Measurements from ENCODE around the gene FBXO44.
A peak's percentile ranks its signal among the peaks of the same experiment; 100 is the strongest.
"Not testable (repeated sequence)": the region's sequence is repeated elsewhere in the genome, so short reads cannot be mapped to it uniquely, and the experiment has no call there.

FBXO44 gene

DNA sequence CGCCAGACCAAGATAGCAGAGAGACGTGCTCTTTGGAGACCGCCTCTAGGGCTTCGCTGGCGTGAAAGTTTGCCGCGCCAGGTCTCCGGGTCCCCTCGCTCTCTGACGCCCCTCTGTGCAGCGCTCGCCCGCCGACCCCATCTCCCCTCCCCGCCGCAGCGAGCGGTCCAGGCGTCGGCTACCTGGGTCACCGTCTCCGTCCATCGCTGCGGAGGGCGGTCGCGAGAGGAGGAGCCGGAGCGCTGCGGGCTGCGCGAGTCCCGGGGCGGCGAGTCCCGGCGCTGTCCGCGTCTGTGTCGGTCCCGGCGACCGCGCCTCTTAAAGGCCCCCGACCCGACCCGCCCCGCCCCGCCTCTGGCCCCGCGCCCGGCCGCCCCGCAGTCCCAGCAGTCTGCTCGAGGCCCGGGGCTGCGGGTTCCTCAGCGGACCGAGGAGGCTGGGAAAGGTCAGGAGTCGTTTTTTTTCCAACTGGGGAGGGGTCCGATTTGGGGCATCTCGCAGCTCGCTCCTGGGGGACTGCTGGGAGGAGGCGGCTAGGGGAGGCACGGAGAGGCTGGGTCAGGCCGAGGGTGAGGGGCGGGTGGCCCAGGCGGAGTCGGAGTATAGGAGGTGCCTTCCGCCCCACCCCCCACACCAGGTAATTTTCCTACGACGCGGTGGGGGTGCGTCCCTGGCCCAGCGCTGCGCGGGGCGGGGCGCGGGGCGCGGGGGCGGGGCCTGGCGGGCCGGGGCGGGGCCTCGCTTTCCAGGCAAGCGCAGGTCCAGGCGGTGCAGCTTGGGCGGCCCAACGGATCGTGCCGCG lies at the start of gene FBXO44, which contains the start of gene FBXO2:
Gene FBXO44 (plus strand): TSS at position 741 of the 802 bp plus-strand sequence. CDS start 959 bp downstream, outside the sequence.
Gene FBXO2 (minus strand): TSS at position 293 of the 802 bp plus-strand sequence. CDS start 89 bp downstream, at position 204.
- peak; percentile 55 for DNase-seq

- DNase-seq, result no peak
These were observed 47.9 kb upstream of the FBXO44 start for GRCh38 chr1:11606775-11607174.

DNA sequence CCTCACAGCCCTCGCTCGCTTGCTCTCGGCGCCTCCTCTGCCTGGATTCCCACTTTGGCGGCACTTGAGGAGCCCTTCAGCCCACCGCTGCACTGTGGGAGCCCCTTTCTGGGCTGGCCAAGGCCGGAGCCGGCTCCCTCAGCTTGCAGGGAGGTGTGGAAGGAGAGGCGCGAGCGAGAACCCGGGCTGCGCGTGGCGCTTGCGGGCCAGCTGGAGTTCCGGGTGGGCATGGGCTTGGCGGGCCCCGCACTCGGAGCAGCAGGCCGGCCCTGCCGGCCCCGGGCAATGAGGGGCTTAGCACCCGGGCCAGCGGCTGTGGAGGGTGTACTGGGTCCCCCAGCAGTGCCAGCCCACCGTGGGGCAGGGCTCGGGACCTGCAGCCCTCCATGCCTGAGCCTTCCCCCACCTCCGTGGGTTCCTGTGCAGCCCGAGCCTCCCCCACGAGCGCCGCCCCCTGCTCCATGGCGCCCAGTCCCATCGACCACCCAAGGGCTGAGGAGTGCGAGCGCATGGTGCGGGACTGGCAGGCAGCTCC lies 46.0 kb upstream of the FBXO44 start:
- DNase-seq, result not testable (repeated sequence)

GRCh38 chr1:11609378-11609777 lies 45.3 kb upstream of the FBXO44 start:
- not testable (repeated sequence) for DNase-seq

DNA sequence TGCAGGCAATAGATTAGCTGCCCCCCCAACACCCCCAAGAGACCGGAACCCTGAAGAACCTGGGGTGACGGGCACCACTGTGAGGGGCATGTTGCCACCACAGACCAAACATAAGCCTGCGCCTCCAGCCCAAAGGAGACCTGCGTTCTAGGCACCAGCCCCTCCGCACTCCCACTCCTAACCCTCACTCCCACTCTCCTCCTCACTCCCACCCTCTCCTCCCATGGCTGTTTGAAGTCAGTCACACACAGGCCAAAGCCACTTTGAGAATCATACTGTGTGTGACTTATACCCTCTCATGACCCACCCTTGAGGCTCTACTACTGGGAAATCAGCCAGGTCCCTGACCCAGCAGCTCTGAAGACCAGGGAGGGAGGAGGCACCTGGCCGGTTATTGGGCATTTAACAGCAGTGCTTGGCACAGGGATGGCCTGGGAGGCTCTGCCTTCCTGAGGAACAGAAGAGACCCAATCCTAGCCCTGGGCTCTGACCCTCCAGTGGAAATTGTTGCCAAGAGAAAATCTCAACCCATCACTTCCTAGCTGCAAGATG lies 44.0 kb upstream of the FBXO44 start:
- DNase-seq, result peak; percentile 8

- peak; percentile 41 for DNase-seq
These were observed 42.9 kb upstream of the FBXO44 start for GRCh38 chr1:11611638-11612327.

DNA sequence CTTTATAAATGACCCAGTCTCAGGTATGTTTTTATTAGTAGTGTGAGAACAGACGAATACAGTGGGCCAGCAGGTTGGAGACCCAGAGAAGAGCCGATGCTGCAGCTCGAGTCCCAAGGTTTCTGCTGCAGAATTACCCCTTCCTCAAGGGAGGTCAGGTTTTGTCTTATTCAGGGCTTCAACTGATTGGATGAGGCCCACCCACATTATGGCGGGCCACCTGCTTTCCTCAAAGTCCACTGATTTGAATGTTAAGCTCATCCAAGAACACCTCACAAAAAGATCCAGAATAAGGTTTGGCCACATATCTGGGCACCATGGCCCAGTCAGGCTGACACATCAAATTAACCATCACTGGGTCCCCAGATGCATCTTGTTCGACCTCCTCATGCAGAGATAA lies 41.3 kb upstream of the FBXO44 start:
- DNase-seq, result no peak

DNA sequence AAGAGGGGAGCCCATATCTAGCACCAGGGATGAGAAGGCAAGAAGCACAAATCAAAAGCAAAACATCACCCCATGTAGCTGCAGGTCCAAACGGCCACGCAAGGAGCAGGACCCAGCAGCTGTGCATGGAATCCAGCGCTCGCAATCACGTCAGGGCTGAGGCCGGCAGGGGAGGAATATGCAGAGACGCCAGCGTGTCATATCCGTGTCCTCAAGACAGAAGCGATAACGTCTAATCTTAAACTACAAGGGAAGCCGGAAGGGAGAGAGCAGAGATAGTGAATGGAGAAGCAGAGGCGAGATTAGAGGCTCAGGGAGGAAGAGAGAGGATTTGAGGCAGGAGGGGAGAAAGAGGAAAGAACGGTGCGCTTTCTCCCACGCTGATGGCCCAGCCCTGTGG lies 39.6 kb upstream of the FBXO44 start:
- no peak for DNase-seq

GRCh38 chr1:11616766-11617165 lies 37.9 kb upstream of the FBXO44 start:
- DNase-seq, result peak; percentile 29

GRCh38 chr1:11617314-11617713 lies 37.4 kb upstream of the FBXO44 start:
- peak; percentile 72 for DNase-seq

- no peak for DNase-seq
These were observed 36.9 kb upstream of the FBXO44 start for GRCh38 chr1:11617741-11618140.

DNA sequence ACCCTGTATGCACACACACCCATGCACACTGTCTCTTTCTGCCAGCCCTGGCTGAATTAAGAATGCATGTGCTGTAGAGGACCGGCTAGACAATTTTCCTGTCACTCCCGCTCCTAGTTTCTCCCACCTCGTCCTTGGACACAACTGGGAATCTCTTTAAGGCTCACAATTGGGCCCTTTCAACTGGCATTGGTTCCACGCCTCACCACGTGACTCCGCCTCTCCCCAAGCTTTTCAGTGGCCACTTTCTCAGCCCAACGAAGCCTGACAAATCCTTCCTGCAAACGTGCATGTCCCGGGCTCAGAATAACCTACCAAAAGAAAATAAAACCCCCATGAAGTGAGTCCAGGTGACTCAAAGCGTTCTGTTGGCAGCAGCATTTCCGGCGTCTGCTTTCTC lies 34.3 kb upstream of the FBXO44 start:
- DNase-seq, result no peak

- no peak for DNase-seq
These were observed 33.8 kb upstream of the FBXO44 start for GRCh38 chr1:11620924-11621323.

GRCh38 chr1:11622398-11622797 lies 32.3 kb upstream of the FBXO44 start:
- peak; percentile 24 for DNase-seq

GRCh38 chr1:11623702-11624101 lies 31.0 kb upstream of the FBXO44 start:
- no peak for DNase-seq

- DNase-seq, result no peak
These were observed 28.1 kb upstream of the FBXO44 start for GRCh38 chr1:11626551-11626950.

GRCh38 chr1:11628767-11629166 lies 25.9 kb upstream of the FBXO44 start:
- DNase-seq, result no peak

- DNase-seq, result no peak
These were observed 25.3 kb upstream of the FBXO44 start for GRCh38 chr1:11629184-11630016.

GRCh38 chr1:11634365-11635192 lies 20.1 kb upstream of the FBXO44 start:
- peak; percentile 74 for DNase-seq

DNA sequence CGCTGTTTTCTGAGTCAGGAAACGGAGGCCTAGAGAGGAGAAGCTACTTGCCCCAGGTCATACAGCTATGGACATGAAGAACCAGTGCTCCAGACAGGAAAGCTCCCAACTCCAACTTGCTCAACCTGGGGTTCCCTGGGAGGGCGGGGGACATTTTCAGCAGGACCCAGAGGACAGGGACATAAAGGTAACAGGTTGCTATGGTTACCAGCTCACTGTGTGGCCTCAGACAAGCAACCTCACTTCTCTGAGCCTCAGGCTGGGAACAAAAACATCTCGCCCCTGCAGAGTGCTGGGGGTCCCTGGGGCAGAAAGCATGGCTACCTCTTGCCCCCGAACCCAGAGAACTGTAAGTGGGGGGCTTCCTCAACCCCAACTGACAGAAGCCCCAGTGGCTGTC lies 16.6 kb upstream of the FBXO44 start:
- DNase-seq, result no peak

DNA sequence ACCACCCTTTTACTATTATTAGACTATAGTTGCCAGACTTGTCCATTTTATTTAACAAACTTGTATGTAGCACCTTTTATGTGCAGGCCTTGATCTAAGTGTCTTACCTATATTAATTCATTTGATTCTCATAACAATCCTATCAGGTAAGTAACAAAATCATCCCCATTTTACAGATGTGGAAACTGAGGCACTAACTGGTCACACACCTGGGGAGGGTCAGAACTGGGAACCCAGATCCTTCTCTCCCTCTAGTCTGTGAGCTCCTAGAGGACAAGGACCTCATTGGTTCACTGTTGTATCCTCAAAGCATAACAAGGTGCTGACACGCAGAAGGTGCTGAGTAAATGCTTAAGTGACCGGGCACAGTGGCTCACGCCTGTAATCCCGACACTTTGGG lies 15.3 kb upstream of the FBXO44 start:
- no peak for DNase-seq

DNA sequence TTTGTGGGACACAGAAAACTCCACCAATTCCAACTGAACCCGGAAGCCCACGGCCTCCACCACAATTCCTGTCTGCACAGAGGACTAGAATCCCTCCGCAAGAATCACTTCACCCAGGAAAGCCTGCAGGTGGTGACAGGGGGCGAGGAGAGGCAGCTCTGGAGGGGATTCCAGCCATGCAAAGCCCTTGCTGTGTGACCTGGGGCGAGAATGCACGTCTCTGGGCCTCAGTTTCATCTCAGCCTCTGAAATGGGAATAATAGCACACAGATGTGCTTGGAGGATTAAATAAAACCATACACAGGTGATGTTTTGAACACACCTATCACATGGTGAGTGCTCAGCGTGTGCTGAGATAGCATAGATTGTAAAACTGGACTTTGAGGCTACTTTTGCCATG lies 14.6 kb upstream of the FBXO44 start:
- DNase-seq, result no peak

Measured in NCI-H69 (cell line).